KG1 (cell line): ENCODE measurements around the gene TSPAN18.

ENCODE experiments used
- DNase-seq: peaks from one replicate; lab custom pipeline; 2025; lab: John Stamatoyannopoulos, UW

Gene TSPAN18

DNA sequence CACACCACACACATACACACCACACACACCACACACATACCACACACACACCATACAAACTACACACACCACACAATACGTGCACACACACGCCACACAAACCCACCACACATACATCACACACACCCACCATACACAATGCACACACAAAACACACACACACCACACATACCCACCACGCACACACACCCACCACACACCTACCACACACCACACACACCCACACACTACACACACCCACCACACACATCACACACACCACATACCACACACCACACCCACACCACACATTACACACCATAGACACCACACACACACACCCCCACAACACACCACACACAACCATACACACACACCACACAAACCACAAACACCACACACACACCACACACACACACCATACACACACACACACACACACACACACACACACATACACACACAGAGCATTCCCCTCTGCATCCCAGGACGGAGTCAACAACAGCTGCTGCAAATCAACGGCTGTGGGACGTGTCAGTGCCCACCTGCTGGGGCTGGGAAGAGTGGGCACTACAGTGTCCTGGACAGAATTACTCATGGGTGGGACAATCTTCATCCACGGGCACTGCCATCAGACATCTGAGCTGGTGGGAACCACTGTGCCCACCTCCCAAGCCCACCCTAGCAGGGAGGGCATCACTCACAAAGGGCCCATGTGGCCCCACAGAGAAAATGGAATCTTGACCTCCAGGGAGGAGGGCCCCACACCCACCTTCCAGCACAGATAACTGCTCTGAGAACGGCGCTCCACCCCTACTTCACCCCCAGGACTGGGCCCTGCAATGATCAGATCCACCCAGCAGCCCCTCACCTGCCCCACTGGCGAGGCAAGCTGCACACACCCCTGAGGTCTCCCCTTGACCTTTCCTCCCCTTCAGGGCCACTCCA is 215.5 kb downstream of the TSPAN18 start:
- DNase-seq: no peak

DNA sequence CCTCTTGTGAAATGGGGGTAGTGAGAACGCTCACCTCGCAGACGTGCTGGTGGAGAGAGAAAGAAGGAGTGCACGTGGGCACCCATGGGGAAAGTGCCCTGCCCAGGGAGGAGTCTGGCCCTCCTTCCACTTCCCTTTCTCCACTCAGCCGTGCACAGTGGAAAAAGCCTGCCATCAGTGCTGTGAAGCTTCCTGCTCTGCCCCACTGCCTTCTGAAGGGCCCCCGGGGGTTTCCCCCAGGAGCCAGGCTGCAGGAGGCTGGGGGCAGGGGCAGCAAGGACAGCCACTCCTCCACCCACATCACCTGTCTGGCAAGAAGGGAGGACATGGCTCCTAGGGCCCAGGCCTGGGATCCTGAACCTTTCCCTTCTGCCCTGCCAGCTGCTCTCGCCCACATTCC is 216.4 kb downstream of the TSPAN18 start:
- no peak for DNase-seq

DNA sequence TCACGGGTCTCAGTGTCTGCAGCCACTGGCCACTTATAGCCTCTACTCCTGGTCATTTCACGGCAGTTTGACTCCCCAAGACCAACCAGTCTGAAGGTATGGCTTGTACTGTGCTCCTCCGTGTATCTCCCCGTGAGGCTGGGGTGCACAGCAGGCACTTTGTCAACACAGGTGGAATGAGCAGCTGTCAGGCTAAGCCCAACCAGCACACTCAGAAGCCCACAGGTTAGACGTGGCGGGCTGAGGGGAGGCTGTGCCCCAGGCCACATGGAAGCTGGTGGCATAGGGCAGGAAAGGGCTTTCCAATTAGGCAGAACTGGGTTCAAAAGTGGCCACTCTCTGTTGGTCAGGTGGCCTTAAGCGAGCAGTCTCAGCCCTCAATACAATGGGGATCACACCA is 216.9 kb downstream of the TSPAN18 start:
- no peak for DNase-seq

GRCh38 chr11:44944181-44944852 is 217.6 kb downstream of the TSPAN18 start:
- no peak for DNase-seq

DNA sequence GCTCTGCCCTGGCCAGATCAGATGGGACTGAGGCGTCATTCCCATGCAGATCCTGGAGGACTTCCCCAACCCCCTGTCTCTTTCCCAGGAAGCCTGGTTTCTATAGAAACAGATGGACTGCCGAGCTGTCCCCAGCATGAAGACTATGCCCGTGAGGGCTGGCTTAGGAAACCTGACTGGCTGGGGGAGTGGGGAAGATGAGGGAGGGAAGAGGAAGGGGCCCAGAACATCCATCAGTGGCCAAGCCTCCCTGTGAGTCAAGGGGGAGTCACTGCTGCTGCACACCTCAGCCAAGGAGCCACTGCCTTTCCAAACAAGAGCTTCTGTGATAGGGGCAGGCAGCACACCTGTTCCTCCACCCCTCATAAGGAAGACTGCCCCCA is 218.1 kb downstream of the TSPAN18 start:
- DNase-seq: no peak

DNA sequence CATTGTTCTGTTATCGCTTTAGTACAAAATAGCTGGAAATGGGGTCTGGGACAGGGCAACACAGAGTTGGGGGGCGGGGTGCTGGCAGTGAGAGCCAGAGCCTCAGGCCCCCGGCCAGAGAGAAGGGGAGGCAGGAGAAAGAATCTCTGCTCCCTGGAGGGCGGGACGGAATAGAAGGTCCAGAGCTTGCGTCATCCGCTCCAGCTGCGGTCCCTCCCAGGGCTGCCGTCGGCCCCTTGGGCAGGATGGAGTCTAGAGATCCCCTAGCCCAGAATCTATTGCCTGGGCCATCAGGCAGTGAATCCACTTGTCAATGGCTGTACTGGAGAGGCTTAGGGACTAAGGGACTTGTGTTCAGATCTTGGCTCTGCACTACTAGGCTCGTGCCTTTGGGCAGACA is 218.9 kb downstream of the TSPAN18 start:
- DNase-seq: no peak

GRCh38 chr11:44946263-44946662 is 219.5 kb downstream of the TSPAN18 start:
- DNase-seq: no peak

DNA sequence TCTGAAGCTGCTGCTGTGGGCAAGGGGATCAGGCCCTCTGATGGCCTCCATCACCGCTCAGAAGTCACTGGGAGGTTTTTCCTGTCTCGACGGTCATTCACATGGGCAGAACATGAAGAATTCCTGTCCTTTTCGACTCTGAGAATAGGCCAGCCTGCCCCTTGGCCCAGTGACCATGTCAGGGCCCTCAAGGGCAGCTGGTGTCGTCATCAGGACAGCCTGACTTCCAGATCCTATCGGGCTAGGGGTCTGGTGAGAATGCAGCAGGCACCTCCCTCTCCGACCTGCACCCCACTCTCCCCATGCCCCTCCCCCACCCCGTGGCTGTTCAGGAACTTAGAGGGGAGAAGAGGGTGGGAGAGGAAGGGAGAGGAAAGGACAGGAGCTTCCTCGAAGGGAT is 220.4 kb downstream of the TSPAN18 start:
- no peak for DNase-seq

GRCh38 chr11:44948155-44948554 is 221.4 kb downstream of the TSPAN18 start:
- DNase-seq: no peak

- no peak for DNase-seq
Observed at GRCh38 chr11:44949160-44950030, 222.6 kb downstream of the TSPAN18 start.

GRCh38 chr11:44950031-44950624 is 223.4 kb downstream of the TSPAN18 start:
- no peak for DNase-seq

- no peak for DNase-seq
Observed at GRCh38 chr11:44950625-44951476, 224.1 kb downstream of the TSPAN18 start, which contains the start of gene TP53I11. TP53I11 (minus strand) TSS chr11:44950883; CDS start chr11:44938335, 12,548 bp downstream.

GRCh38 chr11:44952082-44952481 is 225.3 kb downstream of the TSPAN18 start:
- DNase-seq: no peak

DNA sequence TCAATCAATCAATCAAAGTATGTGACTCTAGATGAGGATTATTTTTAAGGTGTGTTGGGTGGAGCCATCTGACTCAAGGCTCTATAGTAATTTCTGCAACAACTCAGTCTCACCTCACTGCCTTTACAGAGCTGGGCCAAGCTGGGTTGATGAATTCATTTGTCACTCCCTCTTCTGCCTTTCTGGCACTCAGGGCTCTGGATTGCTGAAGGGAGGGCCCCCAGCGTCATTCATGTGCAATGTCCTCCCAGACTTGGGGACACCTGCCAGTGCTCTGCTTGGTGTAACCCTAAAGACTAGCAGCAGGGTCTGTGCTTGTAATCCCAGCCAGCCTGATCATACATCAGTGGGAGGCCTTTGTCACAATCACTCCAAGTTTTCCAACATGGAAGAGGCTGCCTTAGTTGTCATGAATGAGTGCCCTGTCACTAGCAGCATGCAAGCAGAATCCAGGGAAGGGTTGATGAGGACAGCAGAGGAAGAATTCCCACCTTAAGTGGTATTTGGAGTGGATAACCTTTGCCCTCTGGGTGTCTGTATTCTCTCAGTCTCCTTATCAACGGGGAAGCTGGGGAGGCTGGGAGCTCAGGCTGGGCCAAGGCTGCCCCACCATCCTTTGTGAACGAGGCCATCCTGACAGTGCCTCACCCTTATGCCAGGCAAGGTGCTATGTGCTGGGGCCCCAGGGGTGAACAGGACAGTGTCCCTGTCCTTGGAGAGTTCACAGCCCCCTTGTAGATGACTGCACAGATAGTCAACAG is 225.9 kb downstream of the TSPAN18 start:
- DNase-seq: no peak

GRCh38 chr11:44954051-44954906 is 227.5 kb downstream of the TSPAN18 start:
- DNase-seq: no peak

GRCh38 chr11:44955015-44955738 is 228.4 kb downstream of the TSPAN18 start:
- no peak for DNase-seq

- DNase-seq: no peak
Observed at GRCh38 chr11:44957040-44957515, 230.3 kb downstream of the TSPAN18 start.
